Measurements from ENCODE around the gene NTSR1. TPM values are rescaled to one million over a fixed set of nuclear protein-coding genes. Genes with fewer than 3 reads are reported as not detected.

The NTSR1 gene
- total and polyA plus RNA-seq, 7 donors, result 0.01 to 0.08 (median 0.05) TPM; not detected in 3

- ATAC-seq, result peak in 1 of 4 donors; percentile 19
- Histone ChIP-seq H3K27me3 (ENCODE audit: insufficient read depth in 3 of 3, low read length in 2 of 3) (peaks cover 0 to 51% (median 10%) of the 10 kb centered on the region in 3 donors), H3K4me1 (no peaks in the 10 kb centered on the region), H3K36me3 (ENCODE audit: insufficient read depth in 1 of 2, low read depth in 1 of 2) (no peaks in the 10 kb centered on the region), H3K4me3 (no peak overlapping the region), H3K9me3 (no peaks in the 10 kb centered on the region), H3K27ac (no peak overlapping the region)
- intact Hi-C loops (cut with DNase I), result no loop called here
- DNase-seq, result peak; percentile 11 to 53
- TF ChIP-seq, protein P1, sequence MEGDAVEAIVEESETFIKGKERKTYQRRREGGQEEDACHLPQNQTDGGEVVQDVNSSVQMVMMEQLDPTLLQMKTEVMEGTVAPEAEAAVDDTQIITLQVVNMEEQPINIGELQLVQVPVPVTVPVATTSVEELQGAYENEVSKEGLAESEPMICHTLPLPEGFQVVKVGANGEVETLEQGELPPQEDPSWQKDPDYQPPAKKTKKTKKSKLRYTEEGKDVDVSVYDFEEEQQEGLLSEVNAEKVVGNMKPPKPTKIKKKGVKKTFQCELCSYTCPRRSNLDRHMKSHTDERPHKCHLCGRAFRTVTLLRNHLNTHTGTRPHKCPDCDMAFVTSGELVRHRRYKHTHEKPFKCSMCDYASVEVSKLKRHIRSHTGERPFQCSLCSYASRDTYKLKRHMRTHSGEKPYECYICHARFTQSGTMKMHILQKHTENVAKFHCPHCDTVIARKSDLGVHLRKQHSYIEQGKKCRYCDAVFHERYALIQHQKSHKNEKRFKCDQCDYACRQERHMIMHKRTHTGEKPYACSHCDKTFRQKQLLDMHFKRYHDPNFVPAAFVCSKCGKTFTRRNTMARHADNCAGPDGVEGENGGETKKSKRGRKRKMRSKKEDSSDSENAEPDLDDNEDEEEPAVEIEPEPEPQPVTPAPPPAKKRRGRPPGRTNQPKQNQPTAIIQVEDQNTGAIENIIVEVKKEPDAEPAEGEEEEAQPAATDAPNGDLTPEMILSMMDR (IDR thresholded peaks at IDR 0.05), result no peak
- WGBS, 3 donors, result 39 to 42% (median 40%) methylated on average over 26 of the region's 26 CpGs
These were observed 52.5 kb downstream of the NTSR1 start for GRCh38 chr20:62760856-62761758.

DNA sequence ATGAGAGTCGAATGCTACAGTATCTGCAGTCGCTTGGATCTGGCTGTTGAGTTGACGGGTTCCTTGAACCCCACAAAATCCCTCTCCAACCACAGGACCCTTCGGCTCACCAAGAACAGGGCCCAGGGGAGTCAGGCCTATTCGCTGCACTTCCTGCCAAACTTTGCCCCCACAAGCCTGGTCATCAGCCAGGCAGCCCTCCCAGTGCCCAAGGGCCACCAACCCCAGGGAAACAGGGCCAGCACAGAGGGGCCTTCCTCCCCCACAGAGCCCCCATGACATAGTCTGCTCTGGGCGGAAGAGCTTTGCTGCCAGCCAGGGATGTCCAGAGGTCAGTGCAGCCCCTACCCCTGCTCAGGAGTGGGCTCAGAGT, 53.1 kb downstream of the NTSR1 start:
- H3K9me3 ChIP-seq, result no peaks in the 10 kb centered on the region
- ATAC-seq (no peak), DNase-seq (peak in 1 of 2 donors; percentile 5)
- H3K4me3 ChIP-seq, result no peak overlapping the region
- no peaks in the 10 kb centered on the region for H3K4me1 ChIP-seq
- 92 to 96% (median 94%) methylated on average over 6 of the region's 6 CpGs for WGBS, 3 donors
- H3K36me3 ChIP-seq (ENCODE audit: insufficient read depth in 1 of 2, low read depth in 1 of 2), result no peaks in the 10 kb centered on the region
- TF ChIP-seq, protein P1 (IDR thresholded peaks at IDR 0.05), result no peak
- intact Hi-C loops (cut with DNase I), result no loop called here
- no peak overlapping the region for H3K27ac ChIP-seq
- H3K27me3 ChIP-seq (ENCODE audit: insufficient read depth in 3 of 3, low read length in 2 of 3), result peaks cover 0 to 52% (median 11%) of the 10 kb centered on the region in 3 donors

GRCh38 chr20:62762376-62762775, 53.7 kb downstream of the NTSR1 start:
- 89 to 93% (median 92%) methylated on average over 22 of the region's 22 CpGs for WGBS, 3 donors
- H3K27ac ChIP-seq, result no peak overlapping the region
- H3K36me3 ChIP-seq (ENCODE audit: insufficient read depth in 1 of 2, low read depth in 1 of 2), result no peaks in the 10 kb centered on the region
- ATAC-seq (no peak), DNase-seq (peak in 1 of 2 donors; percentile 26)
- H3K4me3 ChIP-seq, result no peak overlapping the region
- no peaks in the 10 kb centered on the region for H3K9me3 ChIP-seq
- TF ChIP-seq, protein P1 (IDR thresholded peaks at IDR 0.05), result no peak
- H3K27me3 ChIP-seq (ENCODE audit: insufficient read depth in 3 of 3, low read length in 2 of 3), result peaks cover 0 to 52% (median 11%) of the 10 kb centered on the region in 3 donors
- no peaks in the 10 kb centered on the region for H3K4me1 ChIP-seq
- intact Hi-C loops (cut with DNase I), result no loop called here

- ATAC-seq, result no peak
- Histone ChIP-seq H3K4me1 (no peaks in the 10 kb centered on the region), H3K9me3 (no peaks in the 10 kb centered on the region), H3K27ac (no peak overlapping the region), H3K4me3 (no peak overlapping the region), H3K36me3 (ENCODE audit: insufficient read depth in 1 of 2, low read depth in 1 of 2) (no peaks in the 10 kb centered on the region), H3K27me3 (ENCODE audit: insufficient read depth in 3 of 3, low read length in 2 of 3) (peaks cover 0 to 52% (median 14%) of the 10 kb centered on the region in 3 donors)
- intact Hi-C loops (cut with DNase I), result no loop called here
- TF ChIP-seq, protein P1 (IDR thresholded peaks at IDR 0.05), result no peak
- 89 to 91% (median 90%) methylated on average over 16 of the region's 16 CpGs for WGBS, 3 donors
- peak; percentile 3 to 45 for DNase-seq
These were observed 54.2 kb downstream of the NTSR1 start for GRCh38 chr20:62762801-62763368.
